A549 (cell line): ENCODE data around the gene ELAC2. TPM values are rescaled to one million over a fixed set of nuclear protein-coding genes. Genes with fewer than 3 reads are reported as not detected.
A peak's percentile ranks its signal among the peaks of the same experiment; 100 is the strongest.

Experiments used
- ATAC-seq, 2 experiments: fragments of 200-7000 bp in 1 of 2; fragments of >200 bp in 1 of 2; cut with Nextera tagmentation in 1 of 2; cut with Tn5 transposase in 1 of 2; 3 replicates each; pipeline versions ENCODE4 v1.8.0 to v1.9.1; 2018 to 2020; ENCODE audit warnings: mild to moderate bottlenecking in 1 of 2, moderate library complexity in 1 of 2
- CTCF ChIA-PET: fragments of 300-600 bp; sonication (Branson Sonifier 250); formaldehyde crosslinking; extraction: SDS; loops from one replicate; lab custom pipeline; 2021; ENCODE audit warnings: antibody characterized with exemption, inconsistent platforms; lab: Yijun Ruan, JAX
- POLR2A ChIA-PET: fragments of 350-600 bp; formaldehyde crosslinking; extraction: SDS; loops from one replicate; lab custom pipeline; 2021; ENCODE audit warnings: antibody characterized with exemption, inconsistent platforms; lab: Yijun Ruan, JAX
- DNase-seq, 2 experiments: peaks; one replicate each; pipeline versions ENCODE4 v3.0.0 to v3.0.0-alpha.2; 2011 to 2016; ENCODE audit warnings: low read depth in 1 of 2, low spot score in 1 of 2
- FAIRE-seq: peaks from 2 replicates; lab custom pipeline; 2011; peaks lifted over from hg19 to GRCh38; lab: Jason Lieb, UNC
- H3K27ac ChIP-seq, 2 experiments: fragments of >200 bp; sonication (Bioruptor Twin); formaldehyde crosslinking; 3 replicates each; pipeline ENCODE4 v1.5.1; 2016 to 2017
- H3K4me1 ChIP-seq: fragments of >200 bp; sonication (Bioruptor Twin); formaldehyde crosslinking; 3 replicates; pipeline ENCODE4 v1.6.1; 2016
- H3K4me2 ChIP-seq: fragments of >200 bp; sonication (Bioruptor Twin); formaldehyde crosslinking; 3 replicates; pipeline ENCODE4 v1.6.1; 2016
- H3K4me3 ChIP-seq: fragments of >200 bp; sonication (Bioruptor Twin); formaldehyde crosslinking; 3 replicates; pipeline ENCODE4 v1.5.1; 2016
- H3K9me3 ChIP-seq: fragments of >200 bp; sonication (Bioruptor Twin); formaldehyde crosslinking; 3 replicates; pipeline ENCODE4 v1.6.1; 2016
- CEBPB ChIP-seq, 2 experiments: fragments of >200 bp in 1 of 2; sonication (Bioruptor Twin) in 1 of 2; formaldehyde crosslinking in 1 of 2; IDR thresholded peaks; 2 replicates each; pipeline ENCODE4 v1.6.1; 2012 to 2016
- CHD4 ChIP-seq: fragments of 200-600 bp; sonication (generic); IDR thresholded peaks from 2 replicates; pipeline ENCODE4 v1.6.1; 2016; ENCODE audit warnings: antibody characterized with exemption, mild to moderate bottlenecking, borderline replicate concordance
- EHF ChIP-seq: fragments of 250-450 bp; sonication (Bioruptor Pico); IDR thresholded peaks from 2 replicates; pipeline ENCODE4 v1.5.0; 2020; ENCODE audit warnings: mild to moderate bottlenecking
- EHMT2 ChIP-seq: fragments of 200-600 bp; sonication (generic); IDR thresholded peaks from 2 replicates; pipeline ENCODE4 v1.6.1; 2016; ENCODE audit warnings: antibody characterized with exemption, low read depth, mild to moderate bottlenecking, moderate library complexity
- ELK1 ChIP-seq: fragments of 150-350 bp; IDR thresholded peaks from 2 replicates; pipeline ENCODE4 v1.6.1; 2014; ENCODE audit warnings: low read depth, mild to moderate bottlenecking, low read length
- ESRRA ChIP-seq: fragments of 150-350 bp; IDR thresholded peaks from 2 replicates; pipeline ENCODE4 v1.6.1; 2014; ENCODE audit warnings: mild to moderate bottlenecking, low read length, borderline replicate concordance
- FOSL2 ChIP-seq, 2 experiments: fragments of 450-650 bp in 1 of 2; fragments of >200 bp in 1 of 2; sonication (Bioruptor Twin) in 1 of 2; formaldehyde crosslinking; IDR thresholded peaks; 2 replicates each; pipeline versions ENCODE4 v1.5.0 to v1.6.1; 2016 to 2020; ENCODE audit warnings: mild to moderate bottlenecking in 1 of 2, moderate library complexity in 1 of 2
- HDAC2 ChIP-seq: fragments of 200-600 bp; sonication (generic); IDR thresholded peaks from 2 replicates; pipeline ENCODE4 v1.6.1; 2016
- HOXA7 ChIP-seq: fragments of 250-450 bp; sonication (Bioruptor Pico); IDR thresholded peaks from 2 replicates; pipeline ENCODE4 v1.5.0; 2020; ENCODE audit warnings: mild to moderate bottlenecking, moderate library complexity
- HOXB5 ChIP-seq: fragments of 250-450 bp; sonication (Bioruptor Pico); IDR thresholded peaks from 2 replicates; pipeline ENCODE4 v1.5.0; 2020; ENCODE audit warnings: mild to moderate bottlenecking, moderate library complexity
- KDM5A ChIP-seq: fragments of 200-600 bp; sonication (generic); IDR thresholded peaks from 2 replicates; pipeline ENCODE4 v1.6.1; 2016; ENCODE audit warnings: antibody characterized with exemption, mild to moderate bottlenecking
- MAFK ChIP-seq: fragments of 450-650 bp; IDR thresholded peaks from 2 replicates; pipeline ENCODE4 v1.6.1; 2014; ENCODE audit not compliant: partially characterized antibody
- MAX ChIP-seq: IDR thresholded peaks from 2 replicates; pipeline ENCODE4 v1.6.1; 2012
- MAZ ChIP-seq: fragments of 150-350 bp; IDR thresholded peaks from 2 replicates; pipeline ENCODE4 v1.6.1; 2014; ENCODE audit warnings: antibody characterized with exemption, low read depth, low read length, borderline replicate concordance
- NFE2L2 ChIP-seq: fragments of 150-350 bp; conservative IDR thresholded peaks from 2 replicates; pipeline ENCODE4 v1.6.1; 2014; ENCODE audit warnings: low read length
- PHF8 ChIP-seq: fragments of 200-600 bp; sonication (generic); IDR thresholded peaks from 2 replicates; pipeline ENCODE4 v1.6.1; 2016; ENCODE audit warnings: low read depth, mild to moderate bottlenecking, antibody characterized with exemption, moderate library complexity, borderline replicate concordance
- RAD21 ChIP-seq, 2 experiments: fragments of >200 bp in 1 of 2; sonication (Bioruptor Twin) in 1 of 2; formaldehyde crosslinking in 1 of 2; IDR thresholded peaks in 1 of 2; conservative IDR thresholded peaks in 1 of 2; 2 replicates in 1 of 2; 3 replicates in 1 of 2; pipeline ENCODE4 v1.6.1; 2012 to 2018; ENCODE audit warnings: inconsistent platforms in 1 of 2
- USF2 ChIP-seq: fragments of 450-650 bp; IDR thresholded peaks from 2 replicates; pipeline ENCODE4 v1.6.1; 2014; ENCODE audit warnings: antibody characterized with exemption
- WGBS: methylation state at CpG from one replicate; pipeline ENCODE4 v1.1.6; 2017; ENCODE audit errors: missing lambda C conversion rate; 5-methylcytosine and 5-hydroxymethylcytosine counted together
- polyA plus RNA-seq, 4 experiments: library from polyadenylated mRNA; depleted of rRNA in 3 of 4; stranded (reverse); fragments of >200 nt; fragmentation: RNase III in 1 of 4; extraction: RNeasy Plus Mini Kit Qiagen cat#74134 plus additional on column Dnase treatment in 1 of 4; gene quantifications; 2 replicates in 3 of 4; 3 replicates in 1 of 4; pipeline ENCODE4 v1.2.3, GENCODE V29; 2011 to 2017
- TF ChIP-seq, protein P1 (sequence below): fragments of >200 bp; sonication (Bioruptor Twin); formaldehyde crosslinking; IDR thresholded peaks from 3 replicates; pipeline ENCODE4 v1.5.1; 2016
- TF ChIP-seq, protein P2 (sequence below): fragments of 250-450 bp; sonication (Bioruptor Pico); IDR thresholded peaks from 2 replicates; pipeline ENCODE4 v1.5.0; 2021; ENCODE audit warnings: mild to moderate bottlenecking, moderate library complexity, borderline replicate concordance

ELAC2 gene
- polyA plus RNA-seq, 2 of the 4 experiments (the other 2 are of a cell fraction) = 97.9 to 106 TPM

DNA sequence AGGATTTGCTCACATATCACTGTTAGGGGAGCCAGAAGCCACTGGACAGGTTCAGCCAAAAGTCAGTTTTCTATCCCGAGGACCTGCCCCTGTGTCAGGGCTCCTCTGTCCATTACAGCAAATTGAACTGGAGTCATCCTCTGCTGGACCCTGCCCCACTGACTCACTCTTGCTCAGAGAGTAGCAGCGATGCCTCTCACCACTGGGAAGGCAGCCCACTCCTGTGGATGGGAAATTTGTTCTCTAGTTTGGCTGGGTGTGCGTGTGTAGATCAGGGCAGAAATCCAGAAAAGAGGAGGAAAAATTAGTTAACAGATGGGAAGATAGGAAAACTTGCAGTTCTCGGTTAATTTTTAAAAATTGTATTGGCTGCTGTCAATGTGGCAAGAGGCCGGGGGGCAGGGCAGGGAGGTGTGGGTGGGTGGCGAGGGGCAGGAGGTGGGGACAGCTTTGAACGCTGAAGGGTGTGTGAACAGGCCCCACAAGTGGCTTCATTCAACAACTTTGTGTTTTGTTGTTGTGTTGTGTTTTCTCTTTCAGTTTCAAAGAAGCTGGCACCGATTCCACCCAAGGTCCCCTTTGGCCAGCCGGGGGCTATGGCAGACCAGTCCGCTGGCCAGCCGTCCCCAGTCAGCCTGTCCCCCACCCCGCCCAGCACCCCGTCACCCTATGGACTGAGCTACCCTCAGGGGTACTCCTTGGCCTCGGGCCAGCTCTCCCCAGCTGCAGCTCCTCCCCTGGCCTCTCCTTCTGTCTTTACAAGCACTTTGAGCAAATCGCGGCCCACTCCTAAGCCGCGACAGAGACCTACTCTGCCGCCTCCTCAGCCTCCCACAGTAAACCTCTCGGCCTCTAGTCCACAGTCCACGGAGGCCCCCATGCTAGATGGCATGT, 33.6 kb downstream of the ELAC2 start:
- Histone ChIP-seq H3K4me1 (no peaks in the 10 kb centered on the region), H3K9me3 (no peaks in the 10 kb centered on the region), H3K27ac (no peak overlapping the region), H3K4me2 (no peak overlapping the region), H3K4me3 (no peak overlapping the region)
- ChIA-PET CTCF (interaction anchor here (3.4 kb wide), 1 partner anchor 46 kb away, joined by 16 read pairs; no protein-coding TSS in a partner anchor), POLR2A (no interaction called here)
- DNase-seq (no peak), ATAC-seq (peak in 1 of 2 experiments; percentile 55; a peak in 3 of 6 replicates)
- 77% methylated on average over 19 of the region's 21 CpGs for WGBS
- TF ChIP-seq CHD4 (no peak), ELK1 (no peak), HDAC2 (no peak), ESRRA (no peak), PHF8 (no peak), CEBPB (IDR thresholded peaks at IDR 0.05) (no peak), KDM5A (no peak), RAD21 (conservative IDR thresholded peaks at IDR 0.05 in 1 of 2, IDR thresholded peaks at IDR 0.05 in 1 of 2) (no peak), MAFK (no peak), EHF (no peak), USF2 (no peak), HOXA7 (CRISPR knock-in tag) (no peak), FOSL2 (IDR thresholded peaks at IDR 0.05) (no peak), FOSL2 (CRISPR knock-in tag; IDR thresholded peaks at IDR 0.05) (no peak), NFE2L2 (no peak), MAZ (no peak), HOXB5 (CRISPR knock-in tag) (no peak), EHMT2 (no peak), MAX (no peak)
- TF ChIP-seq, protein P1, sequence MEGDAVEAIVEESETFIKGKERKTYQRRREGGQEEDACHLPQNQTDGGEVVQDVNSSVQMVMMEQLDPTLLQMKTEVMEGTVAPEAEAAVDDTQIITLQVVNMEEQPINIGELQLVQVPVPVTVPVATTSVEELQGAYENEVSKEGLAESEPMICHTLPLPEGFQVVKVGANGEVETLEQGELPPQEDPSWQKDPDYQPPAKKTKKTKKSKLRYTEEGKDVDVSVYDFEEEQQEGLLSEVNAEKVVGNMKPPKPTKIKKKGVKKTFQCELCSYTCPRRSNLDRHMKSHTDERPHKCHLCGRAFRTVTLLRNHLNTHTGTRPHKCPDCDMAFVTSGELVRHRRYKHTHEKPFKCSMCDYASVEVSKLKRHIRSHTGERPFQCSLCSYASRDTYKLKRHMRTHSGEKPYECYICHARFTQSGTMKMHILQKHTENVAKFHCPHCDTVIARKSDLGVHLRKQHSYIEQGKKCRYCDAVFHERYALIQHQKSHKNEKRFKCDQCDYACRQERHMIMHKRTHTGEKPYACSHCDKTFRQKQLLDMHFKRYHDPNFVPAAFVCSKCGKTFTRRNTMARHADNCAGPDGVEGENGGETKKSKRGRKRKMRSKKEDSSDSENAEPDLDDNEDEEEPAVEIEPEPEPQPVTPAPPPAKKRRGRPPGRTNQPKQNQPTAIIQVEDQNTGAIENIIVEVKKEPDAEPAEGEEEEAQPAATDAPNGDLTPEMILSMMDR = no peak
- TF ChIP-seq, protein P2, sequence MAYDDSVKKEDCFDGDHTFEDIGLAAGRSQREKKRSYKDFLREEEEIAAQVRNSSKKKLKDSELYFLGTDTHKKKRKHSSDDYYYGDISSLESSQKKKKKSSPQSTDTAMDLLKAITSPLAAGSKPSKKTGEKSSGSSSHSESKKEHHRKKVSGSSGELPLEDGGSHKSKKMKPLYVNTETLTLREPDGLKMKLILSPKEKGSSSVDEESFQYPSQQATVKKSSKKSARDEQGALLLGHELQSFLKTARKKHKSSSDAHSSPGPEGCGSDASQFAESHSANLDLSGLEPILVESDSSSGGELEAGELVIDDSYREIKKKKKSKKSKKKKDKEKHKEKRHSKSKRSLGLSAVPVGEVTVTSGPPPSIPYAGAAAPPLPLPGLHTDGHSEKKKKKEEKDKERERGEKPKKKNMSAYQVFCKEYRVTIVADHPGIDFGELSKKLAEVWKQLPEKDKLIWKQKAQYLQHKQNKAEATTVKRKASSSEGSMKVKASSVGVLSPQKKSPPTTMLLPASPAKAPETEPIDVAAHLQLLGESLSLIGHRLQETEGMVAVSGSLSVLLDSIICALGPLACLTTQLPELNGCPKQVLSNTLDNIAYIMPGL (CRISPR knock-in tag) = no peak
- TF ChIP-seq, all 56 proteins: peak for 0
- no peak for FAIRE-seq
